ENCODE results near the gene TAP2. TPM values are rescaled to one million over a fixed set of nuclear protein-coding genes. Genes with fewer than 3 reads are reported as not detected.

Gene TAP2
- polyA plus RNA-seq, 1 of the 3 experiments (the other 2 are of a cell fraction) = 19.9 TPM

DNA sequence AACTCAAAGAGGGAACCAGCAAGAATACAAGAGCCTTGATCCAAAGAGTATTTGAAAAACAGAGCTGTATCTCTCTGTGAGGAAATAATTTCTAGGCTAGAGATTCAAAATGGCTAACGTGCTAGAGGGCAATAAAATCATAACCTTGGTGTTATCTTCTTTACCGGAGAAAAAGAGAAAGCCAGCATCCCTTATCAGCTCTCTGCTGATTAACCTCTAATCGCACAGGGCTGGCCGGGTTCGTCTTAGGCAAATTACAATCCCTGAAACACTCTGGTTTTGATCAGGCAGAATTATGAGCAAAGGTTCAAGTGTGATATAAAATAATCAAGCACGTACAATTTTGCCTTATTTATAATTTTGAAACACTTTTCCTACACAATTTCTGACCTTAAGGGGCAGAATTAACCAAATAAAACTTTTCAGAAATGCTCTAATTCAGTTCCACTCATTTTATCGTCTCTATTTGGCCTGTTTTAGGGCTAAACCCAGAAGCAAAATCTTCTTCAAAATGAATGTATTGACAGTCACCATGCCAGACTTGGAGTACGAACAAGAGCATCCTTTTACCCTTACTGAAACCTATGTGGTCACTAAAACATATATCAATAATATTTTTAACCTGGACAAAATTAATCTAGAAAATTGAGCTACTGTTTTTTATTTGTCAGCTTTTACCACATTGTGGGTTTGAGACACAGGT lies 29.2 kb upstream of the TAP2 start:
- no peak overlapping the region for H2AFZ ChIP-seq (ENCODE audit: low read depth)
- no peaks in the 10 kb centered on the region for H4K20me1 ChIP-seq (ENCODE audit: insufficient read depth)
- H3F3A ChIP-seq (replicated peaks; ENCODE audit: insufficient read depth) = no peaks in the 10 kb centered on the region
- H3K36me3 ChIP-seq (replicated peaks in 1 of 2; ENCODE audit: control insufficient read depth in 1 of 2, insufficient read depth in 2 of 2, low read length in 1 of 2) = no peaks in the 10 kb centered on the region
- POLR2A ChIA-PET = interaction anchor here (1.0 kb wide), 1 partner anchor 29 kb away, joined by 4 read pairs; the partner anchor contains the start of gene TAP2
- WGBS (ENCODE audit: low lambda C conversion rate) = 13% methylated on average over 8 of the region's 8 CpGs
- H3K79me2 ChIP-seq (ENCODE audit: insufficient read depth) = no peaks in the 10 kb centered on the region
- H3K9ac ChIP-seq = no peak overlapping the region
- H3K9me2 ChIP-seq = no peaks in the 10 kb centered on the region
- 0 out of 2 replicates have a peak, but pooled peaks cover 4% of the 10 kb centered on the region for H3K9me3 ChIP-seq
- peaks cover 33% of the 10 kb centered on the region for H3K27me3 ChIP-seq (ENCODE audit: insufficient read depth)
- no peak overlapping the region for H3K4me2 ChIP-seq
- no peaks in the 10 kb centered on the region for H3K4me1 ChIP-seq (ENCODE audit: control insufficient read depth in 1 of 2, insufficient read depth in 2 of 2, low read depth in 1 of 2, low read length in 1 of 2)
- no peak overlapping the region; a peak in 1 of 4 replicates for H3K4me3 ChIP-seq (ENCODE audit: low read depth in 2 of 2, low read length in 1 of 2)
- TF ChIP-seq ELF1 (IDR thresholded peaks at IDR 0.05) (no peak), CHD2 (IDR thresholded peaks at IDR 0.05; ENCODE audit: low read length, partially characterized antibody) (no peak), GATA2 (CRISPR knock-in tag; IDR thresholded peaks at IDR 0.05) (no peak), NRF1 (IDR thresholded peaks at IDR 0.05; ENCODE audit: low read depth, low read length) (no peak), RAD21 (IDR thresholded peaks at IDR 0.05; ENCODE audit: low read length) (no peak), MEF2A (IDR thresholded peaks at IDR 0.05; ENCODE audit: borderline replicate concordance, low read depth) (no peak), ZBTB33 (IDR thresholded peaks at IDR 0.05; ENCODE audit: borderline replicate concordance, low read depth) (no peak), FOXJ3 (CRISPR knock-in tag; IDR thresholded peaks at IDR 0.05) (no peak), TCF12 (IDR thresholded peaks at IDR 0.05) (no peak), POLR2AphosphoS5 (IDR thresholded peaks at IDR 0.05; ENCODE audit: low read depth, low read length) (no peak), NFIC (IDR thresholded peaks at IDR 0.05; ENCODE audit: borderline replicate concordance) (no peak), TEAD4 (IDR thresholded peaks at IDR 0.05; ENCODE audit: borderline replicate concordance, insufficient read depth) (no peak), EP300 (IDR thresholded peaks at IDR 0.05; ENCODE audit: borderline replicate concordance in 1 of 2, low read depth in 1 of 2, low read length in 1 of 2) (no peak)
- DNase-seq = no peak
- no peak overlapping the region for H3K27ac ChIP-seq (ENCODE audit: low read depth in 2 of 2, low read length in 1 of 2)
- CTCF ChIA-PET = interaction anchor here (0.6 to 9.5 kb wide), 68 partner anchors 9 to 484 kb away, joined by 3 to 223 read pairs (median 5); partner anchors contain the start of genes HLA-DMA, HLA-DMB, HLA-DPA1 and PSMB8

GRCh38 chr6:32867022-32867477 lies 28.5 kb upstream of the TAP2 start:
- Histone ChIP-seq H3K9me2 (no peaks in the 10 kb centered on the region), H3F3A (replicated peaks; ENCODE audit: insufficient read depth) (no peaks in the 10 kb centered on the region), H3K4me2 (no peak overlapping the region), H3K9ac (no peak overlapping the region), H3K27me3 (ENCODE audit: insufficient read depth) (peaks cover 29% of the 10 kb centered on the region), H3K27ac (ENCODE audit: low read depth in 2 of 2, low read length in 1 of 2) (no peak overlapping the region), H3K79me2 (ENCODE audit: insufficient read depth) (no peaks in the 10 kb centered on the region), H3K9me3 (no peaks in the 10 kb centered on the region), H3K4me3 (ENCODE audit: low read depth in 2 of 2, low read length in 1 of 2) (no peak overlapping the region), H4K20me1 (ENCODE audit: insufficient read depth) (no peaks in the 10 kb centered on the region), H3K36me3 (replicated peaks in 1 of 2; ENCODE audit: control insufficient read depth in 1 of 2, insufficient read depth in 2 of 2, low read length in 1 of 2) (no peaks in the 10 kb centered on the region), H2AFZ (ENCODE audit: low read depth) (no peak overlapping the region), H3K4me1 (ENCODE audit: control insufficient read depth in 1 of 2, insufficient read depth in 2 of 2, low read depth in 1 of 2, low read length in 1 of 2) (no peaks in the 10 kb centered on the region)
- CTCF ChIA-PET = interaction anchor here (0.7 to 9.5 kb wide), 25 partner anchors 10 to 555 kb away, joined by 3 to 223 read pairs (median 10); partner anchors contain the start of genes HLA-DMA, PSMB8, PSMB9 and TAP1
- POLR2A ChIA-PET = no interaction called here
- DNase-seq = no peak
- 18% methylated on average over 3 of the region's 3 CpGs for WGBS (ENCODE audit: low lambda C conversion rate)
- TF ChIP-seq RFX5 (IDR thresholded peaks at IDR 0.05; ENCODE audit: low read length) = no peak
- no peak for TF ChIP-seq TCF12 (IDR thresholded peaks at IDR 0.05)
- no peak for TF ChIP-seq MEF2A (IDR thresholded peaks at IDR 0.05; ENCODE audit: borderline replicate concordance, low read depth)
- no peak for TF ChIP-seq RCOR1 (IDR thresholded peaks at IDR 0.05; ENCODE audit: low read length)
